Measurements from ENCODE around the gene BRSK2. TPM values are rescaled to one million over a fixed set of nuclear protein-coding genes. Genes with fewer than 3 reads are reported as not detected.

The BRSK2 gene
- total RNA-seq, 2 donors from 2014 or later: 67.5 to 113 TPM

DNA sequence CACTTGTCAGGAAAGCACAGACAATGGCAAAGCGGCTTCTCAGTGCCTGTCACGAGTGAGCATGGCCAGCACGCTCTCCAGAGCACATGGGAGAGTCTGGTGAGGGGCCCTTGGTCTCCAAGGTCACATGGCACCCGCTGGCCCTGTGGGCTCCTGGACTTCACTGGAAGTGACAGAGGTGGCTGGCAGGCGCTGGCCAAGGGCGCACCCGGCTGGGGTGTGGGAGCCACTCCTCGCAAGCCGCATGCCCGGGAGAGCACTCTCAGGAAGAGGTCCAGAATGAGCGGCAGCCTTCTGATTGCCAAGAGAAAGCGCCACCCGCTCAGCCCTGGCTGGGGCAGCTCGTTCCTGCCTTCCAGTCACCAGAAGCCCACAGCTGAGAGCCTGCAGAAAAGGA is 114.0 kb downstream of the BRSK2 start:
- intact Hi-C loops (cut with DNase I): no loop called here
- peaks cover 21% of the 10 kb centered on the region for H3K4me1 ChIP-seq
- no peak overlapping the region for H3K4me3 ChIP-seq
- ATAC-seq (peak; percentile 28), DNase-seq (peak in 3 of 4 donors; percentile 38 to 59 (median 53))
- 37 to 57% methylated on average over 4 to 14 of the region's 14 CpGs for WGBS, 2 donors
- H3K27ac ChIP-seq: no peak overlapping the region
- H3K9me3 ChIP-seq: no peaks in the 10 kb centered on the region
- no peaks in the 10 kb centered on the region for H3K36me3 ChIP-seq (replicated peaks in 1 of 2; ENCODE audit: insufficient read depth in 1 of 2, low read depth in 2 of 2)
- TF ChIP-seq, protein P1, sequence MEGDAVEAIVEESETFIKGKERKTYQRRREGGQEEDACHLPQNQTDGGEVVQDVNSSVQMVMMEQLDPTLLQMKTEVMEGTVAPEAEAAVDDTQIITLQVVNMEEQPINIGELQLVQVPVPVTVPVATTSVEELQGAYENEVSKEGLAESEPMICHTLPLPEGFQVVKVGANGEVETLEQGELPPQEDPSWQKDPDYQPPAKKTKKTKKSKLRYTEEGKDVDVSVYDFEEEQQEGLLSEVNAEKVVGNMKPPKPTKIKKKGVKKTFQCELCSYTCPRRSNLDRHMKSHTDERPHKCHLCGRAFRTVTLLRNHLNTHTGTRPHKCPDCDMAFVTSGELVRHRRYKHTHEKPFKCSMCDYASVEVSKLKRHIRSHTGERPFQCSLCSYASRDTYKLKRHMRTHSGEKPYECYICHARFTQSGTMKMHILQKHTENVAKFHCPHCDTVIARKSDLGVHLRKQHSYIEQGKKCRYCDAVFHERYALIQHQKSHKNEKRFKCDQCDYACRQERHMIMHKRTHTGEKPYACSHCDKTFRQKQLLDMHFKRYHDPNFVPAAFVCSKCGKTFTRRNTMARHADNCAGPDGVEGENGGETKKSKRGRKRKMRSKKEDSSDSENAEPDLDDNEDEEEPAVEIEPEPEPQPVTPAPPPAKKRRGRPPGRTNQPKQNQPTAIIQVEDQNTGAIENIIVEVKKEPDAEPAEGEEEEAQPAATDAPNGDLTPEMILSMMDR (IDR thresholded peaks at IDR 0.05): no peak
- no peak for TF ChIP-seq POLR2A (IDR thresholded peaks at IDR 0.05)
- no peaks in the 10 kb centered on the region for H3K27me3 ChIP-seq

DNA sequence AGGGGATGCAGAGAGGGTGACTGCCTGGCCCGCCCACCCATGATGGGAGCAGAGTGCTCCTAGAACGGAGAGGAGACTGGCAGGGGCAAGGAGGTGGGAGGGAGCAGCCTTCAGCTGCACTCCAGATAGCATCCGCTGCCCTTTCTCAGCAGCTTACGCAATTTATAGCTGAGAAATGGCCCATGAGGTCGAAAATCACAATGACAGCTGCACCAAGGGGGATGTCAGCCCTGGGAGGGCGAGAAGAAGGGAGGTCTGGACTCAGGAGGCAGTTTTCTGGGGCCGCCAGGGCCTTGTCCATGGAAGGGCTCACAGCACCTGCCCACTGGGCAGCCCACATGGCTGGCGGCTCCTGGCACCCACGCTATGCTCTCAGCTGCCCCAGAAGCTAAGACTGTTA is 114.4 kb downstream of the BRSK2 start:
- Histone ChIP-seq H3K36me3 (replicated peaks in 1 of 2; ENCODE audit: insufficient read depth in 1 of 2, low read depth in 2 of 2) (no peaks in the 10 kb centered on the region), H3K27ac (no peak overlapping the region), H3K9me3 (no peaks in the 10 kb centered on the region), H3K27me3 (no peaks in the 10 kb centered on the region), H3K4me1 (peaks cover 21% of the 10 kb centered on the region), H3K4me3 (no peak overlapping the region)
- DNase-seq (no peak), ATAC-seq (no peak)
- intact Hi-C loops (cut with DNase I): no loop called here
- WGBS, 2 donors: 64 to 71% methylated on average over 5 to 9 of the region's 9 CpGs
- TF ChIP-seq, protein P1 (IDR thresholded peaks at IDR 0.05): no peak
- no peak for TF ChIP-seq POLR2A (IDR thresholded peaks at IDR 0.05)

DNA sequence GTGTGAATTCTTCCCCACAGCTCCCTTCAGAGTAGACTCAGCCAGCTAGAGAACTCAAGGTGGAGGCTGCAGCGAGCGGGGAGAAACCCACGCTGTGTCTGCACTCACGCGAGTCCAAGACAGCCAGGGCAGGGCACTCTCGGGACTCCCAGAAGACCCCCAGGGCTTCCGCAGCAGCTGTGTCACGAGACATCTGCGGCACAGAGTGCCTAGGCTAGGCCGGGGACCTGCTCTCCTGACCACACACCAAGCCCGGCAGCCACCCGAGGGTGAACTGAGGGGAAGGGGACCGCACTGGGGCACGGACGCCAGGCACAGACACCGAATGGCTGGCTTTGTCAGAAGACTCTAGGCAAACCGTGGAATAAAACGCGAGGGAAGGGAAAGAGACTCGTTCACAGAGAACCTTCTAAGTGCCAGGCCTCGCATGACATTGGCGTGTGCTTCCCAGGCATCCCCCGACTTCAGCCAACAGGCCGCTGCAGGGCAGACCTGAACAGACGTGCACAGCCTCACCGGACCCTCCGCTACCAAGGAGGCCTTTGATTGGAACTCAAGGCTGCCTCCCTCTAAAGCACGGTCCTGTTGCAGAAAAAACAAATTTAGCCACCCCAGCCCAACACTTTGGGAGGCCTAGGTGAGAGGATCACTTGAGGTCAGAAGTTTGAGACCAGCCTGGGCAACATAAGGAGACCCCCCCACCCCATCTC is 115.0 kb downstream of the BRSK2 start:
- intact Hi-C loops (cut with DNase I): no loop called here
- Histone ChIP-seq H3K9me3 (no peaks in the 10 kb centered on the region), H3K27me3 (no peaks in the 10 kb centered on the region), H3K4me1 (peaks cover 21% of the 10 kb centered on the region), H3K36me3 (replicated peaks in 1 of 2; ENCODE audit: insufficient read depth in 1 of 2, low read depth in 2 of 2) (no peaks in the 10 kb centered on the region), H3K4me3 (no peak overlapping the region), H3K27ac (no peak overlapping the region)
- TF ChIP-seq POLR2A (IDR thresholded peaks at IDR 0.05): no peak
- TF ChIP-seq, protein P1 (IDR thresholded peaks at IDR 0.05): no peak
- ATAC-seq (no peak), DNase-seq (no peak)
- 95 to 97% methylated on average over 11 to 19 of the region's 28 CpGs for WGBS, 2 donors

DNA sequence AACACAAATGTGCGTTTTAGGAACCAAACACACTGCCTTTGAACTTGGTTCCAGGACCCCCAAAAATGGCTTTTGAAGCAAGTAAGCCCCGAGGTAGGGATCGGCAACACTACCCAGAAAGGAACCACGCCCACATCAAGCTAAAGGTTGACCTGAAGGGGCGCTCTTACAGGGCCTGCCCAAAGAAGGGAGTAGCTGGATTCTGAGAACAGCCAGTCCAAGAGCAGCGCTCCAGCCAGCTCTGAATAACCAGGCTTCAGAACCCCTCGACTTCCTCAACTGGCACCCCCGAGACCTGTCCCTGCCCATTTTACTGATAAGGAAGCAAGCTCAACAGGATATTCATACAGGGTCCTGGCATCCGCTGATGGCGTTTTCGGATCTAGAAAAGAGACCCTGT is 115.7 kb downstream of the BRSK2 start:
- Histone ChIP-seq H3K27ac (no peak overlapping the region), H3K4me1 (peaks cover 21% of the 10 kb centered on the region), H3K4me3 (no peak overlapping the region), H3K36me3 (replicated peaks in 1 of 2; ENCODE audit: insufficient read depth in 1 of 2, low read depth in 2 of 2) (no peaks in the 10 kb centered on the region), H3K27me3 (no peaks in the 10 kb centered on the region), H3K9me3 (no peaks in the 10 kb centered on the region)
- TF ChIP-seq, protein P1 (IDR thresholded peaks at IDR 0.05): no peak
- TF ChIP-seq POLR2A (IDR thresholded peaks at IDR 0.05): no peak
- no peak for ATAC-seq
- no peak for DNase-seq
- 78 to 91% methylated on average over 9 to 11 of the region's 11 CpGs for WGBS, 2 donors
- intact Hi-C loops (cut with DNase I): no loop called here

DNA sequence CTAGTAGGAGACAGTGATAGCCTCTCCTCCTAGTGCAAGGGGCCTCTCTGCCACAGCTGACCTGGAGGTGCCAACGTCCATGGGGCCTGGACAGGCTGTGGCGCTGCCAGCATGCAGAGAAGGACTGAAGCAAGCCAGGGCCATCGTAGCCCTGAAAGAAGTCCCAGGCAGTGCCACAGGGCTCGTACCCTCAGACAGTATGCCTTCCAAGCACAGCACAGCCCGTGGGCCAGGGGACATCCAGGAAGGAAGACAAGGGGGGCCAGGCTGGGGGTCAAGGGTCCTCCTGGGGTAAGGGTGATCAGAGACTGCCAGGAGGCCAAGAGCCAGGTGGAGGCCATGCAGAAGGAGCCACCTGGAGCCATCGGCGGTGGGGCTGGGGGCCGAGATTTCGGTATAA is 117.2 kb downstream of the BRSK2 start:
- Histone ChIP-seq H3K9me3 (no peaks in the 10 kb centered on the region), H3K4me3 (no peak overlapping the region), H3K36me3 (replicated peaks in 1 of 2; ENCODE audit: insufficient read depth in 1 of 2, low read depth in 2 of 2) (no peaks in the 10 kb centered on the region), H3K4me1 (peaks cover 21% of the 10 kb centered on the region), H3K27me3 (no peaks in the 10 kb centered on the region), H3K27ac (no peak overlapping the region)
- no peak for TF ChIP-seq POLR2A (IDR thresholded peaks at IDR 0.05)
- TF ChIP-seq, protein P1 (IDR thresholded peaks at IDR 0.05): no peak
- DNase-seq (no peak), ATAC-seq (no peak)
- WGBS, 2 donors: 90 to 94% methylated on average over 7 to 9 of the region's 9 CpGs
- intact Hi-C loops (cut with DNase I): no loop called here
